GM12874 (cell line): ENCODE results near the gene BEST2.

Experiments used
- CTCF ChIP-seq: IDR thresholded peaks from 2 replicates; pipeline ENCODE4 v1.5.1; 2011; ENCODE audit warnings: low read depth, mild to moderate bottlenecking, control low read depth, low read length, moderate library complexity; ENCODE audit not compliant: insufficient read depth

BEST2 gene

GRCh38 chr19:12783849-12784393 lies 32.3 kb downstream of the BEST2 start:
- no peak for TF ChIP-seq CTCF

DNA sequence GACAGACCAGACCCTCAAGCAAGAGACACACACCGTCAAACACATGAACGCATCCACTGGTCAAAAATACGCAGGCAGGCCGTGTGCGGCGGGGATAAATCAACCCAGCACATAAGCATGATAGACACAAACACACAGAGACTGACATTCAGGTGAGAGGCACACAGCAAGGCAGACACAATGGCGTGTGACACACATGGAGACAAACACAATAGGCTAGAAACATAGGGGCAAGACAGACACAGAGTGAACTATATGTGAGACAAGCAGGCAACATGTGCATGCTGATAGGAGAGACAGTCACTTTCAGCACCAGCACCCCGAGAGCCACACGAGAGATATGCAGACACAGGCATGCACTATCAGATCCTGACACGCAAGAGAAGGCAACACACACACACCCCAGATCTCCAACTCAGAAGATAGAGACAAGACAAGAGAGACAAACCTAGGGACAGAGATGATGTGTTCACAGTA lies 32.8 kb downstream of the BEST2 start:
- no peak for TF ChIP-seq CTCF

DNA sequence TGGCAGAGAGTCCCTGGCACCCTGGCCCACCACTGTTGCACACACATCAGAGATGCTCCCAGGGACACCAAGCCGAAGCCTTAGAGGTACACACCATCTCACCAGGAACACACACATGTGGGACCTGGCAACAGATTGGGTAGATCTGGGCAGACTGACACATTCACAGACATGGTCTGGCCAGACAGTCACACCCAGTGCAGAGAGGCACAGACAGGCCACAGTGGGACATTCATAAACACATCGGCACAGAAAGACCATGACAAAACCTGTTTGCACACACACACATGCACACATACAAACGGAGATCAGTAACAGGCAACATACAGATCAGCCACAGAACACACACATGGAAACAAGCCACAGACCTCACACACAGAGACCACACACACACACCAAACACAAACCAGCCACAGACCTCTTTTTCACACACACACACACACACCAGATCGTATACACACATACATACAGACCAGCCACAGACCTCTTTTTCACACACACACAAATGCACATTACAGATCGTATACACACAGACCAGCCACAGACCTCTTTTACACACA lies 33.4 kb downstream of the BEST2 start:
- TF ChIP-seq CTCF = no peak

DNA sequence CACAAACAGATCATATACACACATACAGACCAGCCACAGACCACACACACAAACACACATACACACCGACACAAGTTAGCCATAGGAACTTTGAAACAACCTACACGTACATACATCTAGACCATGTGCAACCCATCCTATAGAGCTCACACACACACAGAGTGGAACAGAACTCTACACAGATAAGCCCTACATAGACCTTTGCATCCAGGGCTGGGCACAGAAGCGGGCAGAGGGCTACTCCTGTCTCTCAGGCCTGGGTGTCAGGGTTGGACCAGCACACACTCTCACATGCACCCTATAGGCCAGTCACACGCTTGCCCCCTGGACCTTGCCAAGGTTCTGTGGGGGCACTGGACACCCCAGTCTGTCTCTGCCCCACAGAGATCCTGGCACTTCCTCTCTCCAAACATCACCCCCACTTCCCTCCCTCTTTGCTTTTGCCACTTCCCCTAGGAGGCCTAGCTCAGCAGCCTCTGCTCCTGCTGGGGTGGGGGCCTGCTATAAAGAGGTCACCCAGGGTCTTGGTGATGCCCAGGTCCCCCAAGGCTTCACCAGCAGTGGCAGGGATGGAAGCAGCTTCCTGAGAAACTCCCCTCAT lies 33.9 kb downstream of the BEST2 start:
- TF ChIP-seq CTCF = no peak

- no peak for TF ChIP-seq CTCF
These were observed 34.7 kb downstream of the BEST2 start for GRCh38 chr19:12786141-12786870.

GRCh38 chr19:12786952-12787351 lies 35.4 kb downstream of the BEST2 start:
- no peak for TF ChIP-seq CTCF

DNA sequence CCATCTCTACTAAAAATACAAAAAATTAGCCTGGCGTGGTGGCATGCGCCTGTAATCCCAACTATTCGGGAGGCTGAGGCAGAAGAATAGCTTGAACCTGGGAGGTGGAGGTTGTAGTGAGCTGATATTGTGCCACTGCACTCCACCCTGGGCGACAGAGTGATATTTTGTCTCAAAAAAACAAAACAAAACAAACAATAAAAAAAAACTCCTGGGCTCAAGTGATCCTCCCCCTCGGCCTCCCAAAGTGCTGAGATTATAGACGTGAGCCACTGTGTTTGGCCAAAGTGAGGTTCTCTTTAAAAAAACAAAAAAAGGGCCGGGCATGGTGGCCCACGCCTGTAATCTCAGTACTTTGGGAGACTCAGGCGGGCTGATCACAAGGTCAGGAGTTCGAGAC lies 35.9 kb downstream of the BEST2 start:
- no peak for TF ChIP-seq CTCF
